Stimulated activated CD8-positive, alpha-beta memory T cell treated with anti-CD3 and anti-CD28 coated beads, Interleukin-7, amount 100 ng/mL, for 4 hours (primary cell): ENCODE measurements around the gene APEX1.
"Not testable (repeated sequence)": the region's sequence is repeated elsewhere in the genome, so short reads cannot be mapped to it uniquely, and the experiment has no call there.

ENCODE experiments used
- DNase-seq, 2 donors: peaks; one replicate each; pipeline ENCODE4 v3.0.0-alpha.2; 2020; ENCODE audit warnings: low read depth in 2 of 2

The APEX1 gene

GRCh38 chr14:20472536-20473169, 17.6 kb downstream of the APEX1 start:
- DNase-seq, result no peak

- no peak for DNase-seq
Observed at GRCh38 chr14:20476776-20477175, 21.8 kb downstream of the APEX1 start.

- DNase-seq, result no peak
Observed at GRCh38 chr14:20477211-20477876, 22.3 kb downstream of the APEX1 start.

DNA sequence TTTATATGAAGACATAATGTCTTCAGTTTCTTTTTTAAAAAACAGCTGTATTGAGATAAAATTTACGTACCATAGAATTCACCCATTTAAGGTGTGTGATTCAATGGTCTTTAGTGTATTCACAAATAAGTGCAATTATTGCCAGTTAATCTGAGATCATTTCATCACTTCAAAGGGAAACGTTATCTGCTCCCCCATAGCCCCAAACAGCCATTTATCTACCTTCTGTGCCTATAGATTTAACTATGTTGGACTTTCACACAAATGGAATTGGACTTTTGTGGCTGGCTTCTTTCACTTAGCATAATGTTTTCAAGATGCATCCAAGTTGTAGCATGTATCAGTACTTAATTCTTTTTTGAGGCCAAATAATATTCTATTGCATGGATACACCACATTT, 23.9 kb downstream of the APEX1 start:
- no peak for DNase-seq

DNA sequence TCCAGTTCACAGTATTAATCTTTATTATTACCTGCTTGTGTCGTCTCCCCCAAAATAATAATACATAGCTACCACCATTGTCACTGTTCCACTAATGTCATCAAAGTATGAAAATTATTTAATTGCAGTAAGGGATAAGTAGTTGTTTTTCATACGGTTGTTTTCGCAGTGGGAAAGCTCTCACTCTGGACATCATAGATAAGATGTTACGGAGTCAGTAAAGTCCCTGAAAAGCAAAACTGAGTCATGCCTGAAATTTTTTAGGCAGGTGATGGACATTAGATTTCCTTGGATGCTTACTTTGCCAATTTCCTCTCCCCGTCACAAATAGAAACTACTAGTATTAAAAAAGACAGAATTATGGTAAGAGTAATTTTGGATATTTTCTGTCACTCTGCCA, 27.4 kb downstream of the APEX1 start:
- DNase-seq, result no peak

DNA sequence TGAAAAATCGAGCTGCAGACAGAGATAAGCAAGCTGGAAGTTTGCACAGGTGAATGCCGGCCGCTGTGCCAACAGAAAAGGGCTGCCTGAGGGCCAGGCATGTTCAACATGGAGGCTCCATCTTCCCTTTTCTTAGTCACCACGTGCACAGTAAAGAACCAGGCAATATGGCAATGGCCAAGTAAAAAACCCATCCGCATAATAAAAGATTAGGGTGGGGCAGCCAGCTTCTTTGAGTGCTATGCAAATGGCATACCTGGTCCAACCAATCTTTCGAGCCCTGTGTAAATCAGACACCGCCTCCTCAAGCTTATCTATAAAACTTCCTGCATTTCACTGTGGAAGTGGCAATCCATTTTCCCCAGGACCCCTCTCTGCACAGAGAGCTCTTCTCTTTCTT, 30.9 kb downstream of the APEX1 start:
- DNase-seq, result no peak

DNA sequence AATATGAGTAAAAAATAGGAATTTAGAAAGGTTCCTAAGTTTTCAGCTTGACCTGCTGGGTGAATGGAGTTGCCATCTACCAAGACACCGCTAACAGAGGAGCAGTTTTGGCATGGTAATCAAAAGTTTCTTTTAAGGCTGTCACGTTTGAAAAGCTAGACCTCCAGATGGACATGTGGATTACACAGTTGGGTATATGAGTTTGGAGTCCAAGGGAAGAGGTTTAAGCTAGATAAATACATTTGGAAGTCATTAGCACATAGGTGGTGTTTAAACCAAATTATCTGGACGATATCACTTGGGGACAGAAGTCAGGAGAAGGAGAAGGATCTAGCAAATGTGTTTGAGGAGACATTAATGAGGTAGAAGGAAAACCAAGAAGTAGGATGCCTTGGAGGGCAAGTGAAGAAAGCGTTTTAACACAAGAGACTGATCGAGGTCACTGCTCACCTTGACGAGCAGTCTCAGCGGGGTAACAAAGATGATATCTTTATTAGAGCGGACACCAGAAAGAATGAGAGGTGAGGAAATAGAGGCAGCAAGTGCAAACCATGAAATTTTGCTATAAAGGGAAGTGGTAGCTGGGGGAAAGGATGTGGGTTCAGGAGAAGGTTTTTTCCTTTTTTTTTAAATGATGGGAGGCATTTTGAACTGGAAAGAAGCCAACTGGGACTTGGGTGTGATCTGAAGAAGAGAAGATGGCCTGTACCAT, 31.8 kb downstream of the APEX1 start:
- no peak for DNase-seq

DNA sequence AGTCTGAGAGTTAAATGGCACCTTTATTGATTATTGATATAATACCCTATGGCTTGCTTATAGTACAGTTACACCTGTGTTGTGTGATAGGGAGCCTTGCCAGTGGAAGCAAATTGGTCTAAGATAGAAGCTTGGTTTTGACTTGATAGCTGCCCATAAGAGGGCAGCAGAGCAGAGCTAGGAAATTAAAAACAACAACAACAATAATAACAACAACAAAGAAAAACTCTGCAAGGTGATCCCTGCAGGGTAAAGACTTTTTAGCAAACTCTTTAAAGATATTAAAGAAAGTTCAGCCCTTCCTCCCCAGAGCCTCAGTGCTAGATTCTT, 32.3 kb downstream of the APEX1 start:
- no peak for DNase-seq

DNA sequence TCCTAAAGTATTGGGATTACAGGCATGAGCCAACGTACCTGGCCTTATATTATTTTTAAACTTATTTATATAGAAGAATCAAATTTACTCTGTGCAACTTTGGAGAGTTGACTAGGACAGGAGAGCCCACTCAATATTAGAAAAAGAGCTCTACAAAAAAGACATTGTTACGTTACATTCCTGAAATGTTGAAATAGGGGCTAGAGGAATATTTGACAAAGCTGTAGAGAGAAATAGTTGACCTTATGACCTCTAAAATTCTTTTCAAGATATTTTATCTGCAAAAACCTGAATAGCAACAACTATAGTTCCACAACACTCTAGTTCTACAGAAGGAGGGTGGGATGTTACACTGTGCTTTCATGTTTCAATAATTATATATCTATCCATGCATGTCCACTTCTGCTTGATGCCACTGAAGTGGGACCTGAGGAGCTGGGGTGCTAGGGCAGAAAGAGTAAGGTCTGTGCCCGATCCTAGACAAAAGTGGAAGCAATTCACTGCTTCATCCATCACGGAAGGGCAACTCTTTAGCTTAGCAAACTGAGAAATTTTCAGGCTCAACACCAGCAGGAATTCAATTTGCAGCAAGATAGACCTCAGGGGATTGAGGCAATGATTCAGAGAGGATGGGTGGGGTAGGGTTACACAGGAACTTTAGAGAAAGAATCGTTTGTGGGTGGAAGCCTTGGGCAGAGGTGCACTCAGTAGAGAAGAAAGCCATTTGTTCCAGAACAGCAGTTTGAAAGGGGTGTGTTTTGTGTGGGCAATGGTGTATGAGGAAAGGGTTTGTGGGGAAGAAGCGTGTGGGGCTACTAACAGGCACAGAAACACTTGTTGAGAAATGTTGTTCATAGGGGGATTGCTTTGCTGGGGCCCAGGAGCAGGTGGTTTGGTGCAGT, 34.3 kb downstream of the APEX1 start:
- no peak for DNase-seq

GRCh38 chr14:20490563-20490962, 35.5 kb downstream of the APEX1 start:
- DNase-seq, result no peak

GRCh38 chr14:20492486-20492885, 37.5 kb downstream of the APEX1 start:
- no peak for DNase-seq

- no peak for DNase-seq
Observed at GRCh38 chr14:20493634-20494033, 38.6 kb downstream of the APEX1 start.

DNA sequence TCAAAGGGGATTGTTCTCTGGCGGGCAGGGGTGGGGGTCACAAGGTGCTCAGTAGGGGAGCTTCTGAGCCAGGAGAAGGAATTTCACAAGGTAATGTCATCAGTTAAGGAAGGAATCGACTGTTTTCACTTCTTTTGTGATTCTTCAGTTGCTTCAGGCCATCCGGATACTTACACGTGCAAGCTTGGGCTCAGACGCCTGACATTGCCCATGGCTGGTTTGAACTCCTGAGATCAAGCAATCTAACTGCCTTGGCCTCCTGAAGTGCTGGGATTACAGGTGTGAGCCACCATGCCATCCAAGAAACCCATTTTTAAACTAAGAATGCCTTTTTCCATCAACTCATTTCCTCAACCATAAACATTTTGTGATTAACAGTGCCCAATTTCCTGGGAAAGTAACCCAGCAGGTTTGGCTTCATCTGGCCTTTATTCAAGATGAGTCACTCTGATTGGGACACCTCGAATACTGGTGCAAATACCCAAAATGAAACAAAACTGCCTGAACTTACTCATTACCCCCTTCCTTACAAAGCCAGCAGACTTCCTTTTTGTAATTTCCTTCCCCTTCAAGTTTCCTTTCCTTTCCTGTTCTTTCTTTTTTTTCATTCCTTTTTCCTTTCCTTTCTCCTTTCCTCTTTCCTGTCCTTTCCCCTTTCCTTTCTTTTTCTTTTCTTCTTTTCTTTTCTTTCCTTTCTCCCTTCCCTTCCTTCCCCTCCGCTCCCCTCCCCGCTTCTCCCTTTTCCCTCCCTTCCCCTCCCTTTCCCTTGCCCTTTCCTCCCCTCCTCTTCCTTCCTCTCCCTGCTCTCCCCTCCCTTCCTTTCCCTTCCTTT, 40.1 kb downstream of the APEX1 start:
- DNase-seq, result no peak

GRCh38 chr14:20498622-20499021, 43.6 kb downstream of the APEX1 start:
- no peak for DNase-seq

GRCh38 chr14:20499108-20499507, 44.1 kb downstream of the APEX1 start:
- DNase-seq, result no peak

- no peak for DNase-seq
Observed at GRCh38 chr14:20499881-20500280, 44.9 kb downstream of the APEX1 start.

- no peak for DNase-seq
Observed at GRCh38 chr14:20501346-20501745, 46.3 kb downstream of the APEX1 start.

DNA sequence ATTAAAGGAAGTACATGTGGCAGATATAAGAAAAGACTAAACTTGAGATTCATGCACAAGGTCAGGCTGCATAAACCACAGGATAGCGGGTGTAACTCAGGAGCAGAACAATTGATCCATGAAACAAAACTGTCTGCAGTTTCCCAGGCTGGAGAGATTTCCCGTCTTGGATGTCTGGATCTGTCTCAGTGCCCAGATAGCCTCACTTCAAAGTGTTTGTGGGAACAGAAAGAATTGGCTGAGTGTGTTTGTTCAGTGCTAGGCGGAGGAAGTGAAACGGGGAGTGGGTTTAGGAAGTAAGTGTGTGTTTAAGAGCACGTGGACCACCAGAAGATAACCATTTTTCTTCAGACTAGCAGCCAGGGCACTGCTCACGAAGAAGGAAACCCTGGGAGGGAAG, 48.9 kb downstream of the APEX1 start:
- no peak for DNase-seq

- DNase-seq, result not testable (repeated sequence)
Observed at GRCh38 chr14:20506276-20506675, 51.2 kb downstream of the APEX1 start.

DNA sequence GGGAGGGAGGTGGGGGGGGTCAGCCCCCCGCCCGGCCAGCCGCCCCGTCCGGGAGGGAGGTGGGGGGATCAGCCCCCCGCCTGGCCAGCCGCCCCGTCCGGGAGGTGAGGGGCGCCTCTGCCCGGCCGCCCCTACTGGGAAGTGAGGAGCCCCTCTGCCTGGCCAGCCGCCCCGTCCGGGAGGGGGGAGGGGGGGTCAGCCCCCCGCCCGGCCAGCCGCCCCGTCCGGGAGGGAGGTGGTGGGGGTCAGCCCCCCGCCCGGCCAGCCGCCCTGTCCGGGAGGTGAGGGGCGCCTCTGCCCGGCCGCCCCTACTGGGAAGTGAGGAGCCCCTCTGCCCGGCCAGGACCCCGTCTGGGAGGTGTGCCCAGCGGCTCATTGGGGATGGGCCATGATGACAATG, 51.7 kb downstream of the APEX1 start:
- DNase-seq, result not testable (repeated sequence)
